Ishikawa (cell line): Measurements from ENCODE around the gene PCSK1.

Experiments used
- CREB1 ChIP-seq: IDR thresholded peaks from 2 replicates; pipeline ENCODE4 v1.6.1; 2012; ENCODE audit warnings: low read depth
- EGR1 ChIP-seq: IDR thresholded peaks from 2 replicates; pipeline ENCODE4 v1.6.1; 2012
- EP300 ChIP-seq: IDR thresholded peaks from 2 replicates; pipeline ENCODE4 v1.6.1; 2012; ENCODE audit warnings: borderline replicate concordance
- FOXM1 ChIP-seq: IDR thresholded peaks from 2 replicates; pipeline ENCODE4 v1.6.1; 2012; ENCODE audit warnings: low read depth, borderline replicate concordance
- RAD21 ChIP-seq: IDR thresholded peaks from 2 replicates; pipeline ENCODE4 v1.6.1; 2012; ENCODE audit warnings: low read depth
- TAF1 ChIP-seq: IDR thresholded peaks from 2 replicates; pipeline ENCODE4 v1.6.1; 2012; ENCODE audit warnings: low read depth, mild to moderate bottlenecking
- TEAD4 ChIP-seq: IDR thresholded peaks from 2 replicates; pipeline ENCODE4 v1.6.1; 2012
- USF1 ChIP-seq: IDR thresholded peaks from 2 replicates; pipeline ENCODE4 v1.6.1; 2012
- YY1 ChIP-seq: IDR thresholded peaks from 2 replicates; pipeline ENCODE4 v1.6.1; 2012; ENCODE audit warnings: low read depth
- TF ChIP-seq, protein P1 (sequence below): IDR thresholded peaks from 2 replicates; pipeline ENCODE4 v1.6.1; 2012
- TF ChIP-seq, protein P2 (sequence below): IDR thresholded peaks from 2 replicates; pipeline ENCODE4 v1.6.1; 2012; ENCODE audit warnings: low read depth, mild to moderate bottlenecking

- TF ChIP-seq RAD21 (no peak), FOXM1 (no peak), EP300 (no peak), YY1 (no peak), EGR1 (no peak), TEAD4 (no peak), CREB1 (no peak), USF1 (no peak), TAF1 (no peak)
- TF ChIP-seq, protein P1, sequence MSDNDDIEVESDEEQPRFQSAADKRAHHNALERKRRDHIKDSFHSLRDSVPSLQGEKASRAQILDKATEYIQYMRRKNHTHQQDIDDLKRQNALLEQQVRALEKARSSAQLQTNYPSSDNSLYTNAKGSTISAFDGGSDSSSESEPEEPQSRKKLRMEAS = no peak
- TF ChIP-seq, protein P2, sequence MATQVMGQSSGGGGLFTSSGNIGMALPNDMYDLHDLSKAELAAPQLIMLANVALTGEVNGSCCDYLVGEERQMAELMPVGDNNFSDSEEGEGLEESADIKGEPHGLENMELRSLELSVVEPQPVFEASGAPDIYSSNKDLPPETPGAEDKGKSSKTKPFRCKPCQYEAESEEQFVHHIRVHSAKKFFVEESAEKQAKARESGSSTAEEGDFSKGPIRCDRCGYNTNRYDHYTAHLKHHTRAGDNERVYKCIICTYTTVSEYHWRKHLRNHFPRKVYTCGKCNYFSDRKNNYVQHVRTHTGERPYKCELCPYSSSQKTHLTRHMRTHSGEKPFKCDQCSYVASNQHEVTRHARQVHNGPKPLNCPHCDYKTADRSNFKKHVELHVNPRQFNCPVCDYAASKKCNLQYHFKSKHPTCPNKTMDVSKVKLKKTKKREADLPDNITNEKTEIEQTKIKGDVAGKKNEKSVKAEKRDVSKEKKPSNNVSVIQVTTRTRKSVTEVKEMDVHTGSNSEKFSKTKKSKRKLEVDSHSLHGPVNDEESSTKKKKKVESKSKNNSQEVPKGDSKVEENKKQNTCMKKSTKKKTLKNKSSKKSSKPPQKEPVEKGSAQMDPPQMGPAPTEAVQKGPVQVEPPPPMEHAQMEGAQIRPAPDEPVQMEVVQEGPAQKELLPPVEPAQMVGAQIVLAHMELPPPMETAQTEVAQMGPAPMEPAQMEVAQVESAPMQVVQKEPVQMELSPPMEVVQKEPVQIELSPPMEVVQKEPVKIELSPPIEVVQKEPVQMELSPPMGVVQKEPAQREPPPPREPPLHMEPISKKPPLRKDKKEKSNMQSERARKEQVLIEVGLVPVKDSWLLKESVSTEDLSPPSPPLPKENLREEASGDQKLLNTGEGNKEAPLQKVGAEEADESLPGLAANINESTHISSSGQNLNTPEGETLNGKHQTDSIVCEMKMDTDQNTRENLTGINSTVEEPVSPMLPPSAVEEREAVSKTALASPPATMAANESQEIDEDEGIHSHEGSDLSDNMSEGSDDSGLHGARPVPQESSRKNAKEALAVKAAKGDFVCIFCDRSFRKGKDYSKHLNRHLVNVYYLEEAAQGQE = no peak
Measured at GRCh38 chr5:96463091-96463490, 30.0 kb upstream of the PCSK1 start.
